DMS153 (cell line): ENCODE data around the gene ZNRF3.
A peak's percentile ranks its signal among the peaks of the same experiment; 100 is the strongest.
"Not testable (repeated sequence)": the region's sequence is repeated elsewhere in the genome, so short reads cannot be mapped to it uniquely, and the experiment has no call there.

Source experiments
- DNase-seq: peaks from one replicate; lab custom pipeline; 2025; lab: John Stamatoyannopoulos, UW

The ZNRF3 gene

GRCh38 chr22:29037340-29037932 lies 154.1 kb downstream of the ZNRF3 start:
- DNase-seq, result peak; percentile 54

- no peak for DNase-seq
These were observed 155.8 kb downstream of the ZNRF3 start for GRCh38 chr22:29039148-29039547.

GRCh38 chr22:29039684-29040083 lies 156.3 kb downstream of the ZNRF3 start:
- DNase-seq, result not testable (repeated sequence)

GRCh38 chr22:29040385-29041275 lies 157.3 kb downstream of the ZNRF3 start:
- DNase-seq, result peak; percentile 30

- no peak for DNase-seq
These were observed 158.0 kb downstream of the ZNRF3 start for GRCh38 chr22:29041408-29041807.

- no peak for DNase-seq
These were observed 160.7 kb downstream of the ZNRF3 start for GRCh38 chr22:29043906-29044575.

- DNase-seq, result no peak
These were observed 161.3 kb downstream of the ZNRF3 start for GRCh38 chr22:29044657-29045176.

- peak; percentile 15 for DNase-seq
These were observed 165.7 kb downstream of the ZNRF3 start for GRCh38 chr22:29048822-29049654.

GRCh38 chr22:29049655-29050263 lies 166.4 kb downstream of the ZNRF3 start:
- DNase-seq, result peak; percentile 61

- DNase-seq, result no peak
These were observed 167.1 kb downstream of the ZNRF3 start for GRCh38 chr22:29050457-29050856.

GRCh38 chr22:29053048-29053702 lies 169.8 kb downstream of the ZNRF3 start:
- DNase-seq, result no peak

- no peak for DNase-seq
These were observed 170.9 kb downstream of the ZNRF3 start for GRCh38 chr22:29054251-29054767.

GRCh38 chr22:29055192-29055830 lies 171.9 kb downstream of the ZNRF3 start:
- no peak for DNase-seq

- DNase-seq, result no peak
These were observed 173.1 kb downstream of the ZNRF3 start for GRCh38 chr22:29056472-29056871.

- DNase-seq, result no peak
These were observed 177.0 kb downstream of the ZNRF3 start for GRCh38 chr22:29060251-29060869.

- DNase-seq, result no peak
These were observed 177.6 kb downstream of the ZNRF3 start for GRCh38 chr22:29060931-29061330.

- DNase-seq, result no peak
These were observed 178.4 kb downstream of the ZNRF3 start, which contains the start of gene C22orf31 for GRCh38 chr22:29061773-29062172. Gene C22orf31 (minus strand): TSS chr22:29061831. CDS start chr22:29061792, 39 bp downstream.

- DNase-seq, result peak; percentile 25
These were observed 179.0 kb downstream of the ZNRF3 start for GRCh38 chr22:29062286-29062821.
